HepG2 (cell line): ENCODE results near the gene SYNPR. TPM values are rescaled to one million over a fixed set of nuclear protein-coding genes. Genes with fewer than 3 reads are reported as not detected.

Experiments used
- ATAC-seq: fragments of 200-7000 bp; cut with Tn5 transposase; 3 replicates; pipeline ENCODE4 v1.9.1; 2020; ENCODE audit warnings: mild to moderate bottlenecking, moderate library complexity
- BruUV-seq: library from RNA; stranded (reverse); fragments of 400-500 nt; replicated peaks from 2 replicates; lab custom pipeline; 2021; lab: Mats Ljungman, UMichigan
- CTCF ChIA-PET: fragments of 300-600 bp; formaldehyde crosslinking; extraction: SDS; loops from one replicate; lab custom pipeline; 2021; ENCODE audit warnings: low total read pairs, inconsistent platforms, low intra/inter-chr PET ratio; lab: Yijun Ruan, JAX
- POLR2A ChIA-PET: fragments of 350-600 bp; sonication (Branson Sonifier 250); formaldehyde crosslinking; loops from one replicate; lab custom pipeline; 2020; ENCODE audit warnings: antibody characterized with exemption, inconsistent platforms; lab: Yijun Ruan, JAX
- DNase-seq: peaks from one replicate; pipeline ENCODE4 v3.0.0-alpha.2; 2015; ENCODE audit warnings: low spot score
- FAIRE-seq: peaks from 3 replicates; lab custom pipeline; 2011; peaks lifted over from hg19 to GRCh38; lab: Jason Lieb, UNC
- H2AFZ ChIP-seq: one replicate; pipeline ENCODE4 v1.6.1; 2011; ENCODE audit warnings: low read length, inconsistent platforms
- H3K27ac ChIP-seq: fragments of 300-600 bp; 3 replicates; pipeline ENCODE4 v1.8.0; 2011; ENCODE audit warnings: mixed run types, mild to moderate bottlenecking, mixed read lengths, low read length, inconsistent platforms; ENCODE audit not compliant: insufficient read depth; ENCODE audit errors: extremely low read length
- H3K27me3 ChIP-seq, 2 experiments: fragments of 200-600 bp in 1 of 2; 2 replicates in 1 of 2; 3 replicates in 1 of 2; pipeline versions ENCODE4 v1.6.0 to v1.8.0; 2011; ENCODE audit warnings: low read length in 2 of 2, mild to moderate bottlenecking in 2 of 2, moderate library complexity in 2 of 2, inconsistent platforms in 1 of 2; ENCODE audit not compliant: insufficient read depth in 2 of 2, control insufficient read depth in 1 of 2
- H3K36me3 ChIP-seq, 2 experiments: fragments of 200-600 bp in 1 of 2; replicated peaks in 1 of 2; 2 replicates in 1 of 2; 3 replicates in 1 of 2; pipeline versions ENCODE4 v1.5.1 to v1.8.0; 2011; ENCODE audit warnings: low read length in 2 of 2, inconsistent platforms in 1 of 2; ENCODE audit not compliant: insufficient read depth in 2 of 2, control insufficient read depth in 1 of 2
- H3K4me1 ChIP-seq: 2 replicates; pipeline ENCODE4 v1.5.1; 2012; ENCODE audit warnings: low read length, inconsistent platforms; ENCODE audit not compliant: insufficient read depth
- H3K4me2 ChIP-seq: 2 replicates; pipeline ENCODE4 v1.6.0; 2011; ENCODE audit warnings: low read depth, low read length, inconsistent platforms
- H3K4me3 ChIP-seq, 3 experiments: fragments of 200-600 bp in 1 of 3; sonication (generic), shearing (Covaris generic) in 1 of 3; replicated peaks in 1 of 3; 2 replicates each; pipeline ENCODE4 v1.5.1; 2011 to 2016; ENCODE audit warnings: low read length in 3 of 3, inconsistent platforms in 2 of 3, low read depth in 2 of 3, mild to moderate bottlenecking in 2 of 3, control low read depth in 1 of 3, mixed read lengths in 1 of 3; ENCODE audit not compliant: insufficient read depth in 1 of 3
- H3K79me2 ChIP-seq: one replicate; pipeline ENCODE4 v1.6.1; 2011; ENCODE audit warnings: low read length, inconsistent platforms; ENCODE audit not compliant: insufficient read depth
- H3K9ac ChIP-seq: 2 replicates; pipeline ENCODE4 v1.6.0; 2011; ENCODE audit warnings: mild to moderate bottlenecking, low read depth, low read length, inconsistent platforms; ENCODE audit not compliant: insufficient read depth
- H3K9me3 ChIP-seq: 2 replicates; pipeline ENCODE4 v1.5.1; 2012; ENCODE audit warnings: mild to moderate bottlenecking, low read length
- H4K20me1 ChIP-seq: 2 replicates; pipeline ENCODE4 v1.6.0; 2011; ENCODE audit warnings: inconsistent platforms, mild to moderate bottlenecking, low read length, moderate library complexity; ENCODE audit not compliant: insufficient read depth
- HCFC1 ChIP-seq: fragments of 150-350 bp; IDR thresholded peaks from 2 replicates; pipeline ENCODE4 v1.6.1; 2014; ENCODE audit warnings: low read depth, low read length
- MEF2D ChIP-seq: sonication (generic); formaldehyde crosslinking; IDR thresholded peaks from 2 replicates; pipeline ENCODE4 v1.5.1; 2020; ENCODE audit warnings: mild to moderate bottlenecking, missing genetic modification reagents
- NFYC ChIP-seq: IDR thresholded peaks from 2 replicates; pipeline ENCODE4 v1.6.1; 2016; ENCODE audit warnings: missing genetic modification reagents, missing compliant biosample characterization
- PHF5A ChIP-seq: IDR thresholded peaks from one replicate; pipeline ENCODE4 v1.6.1; 2018; ENCODE audit warnings: low read depth, missing genetic modification reagents; ENCODE audit not compliant: unreplicated experiment
- POLR2AphosphoS5 ChIP-seq: IDR thresholded peaks from 2 replicates; pipeline ENCODE4 v1.6.1; 2012; ENCODE audit warnings: low read depth, low read length
- SNAPC5 ChIP-seq: sonication (generic); formaldehyde crosslinking; IDR thresholded peaks from 2 replicates; pipeline ENCODE4 v1.8.1; 2023; ENCODE audit warnings: mild to moderate bottlenecking, missing genetic modification reagents, borderline replicate concordance
- ZNF224 ChIP-seq: sonication (generic); formaldehyde crosslinking; IDR thresholded peaks from 2 replicates; pipeline ENCODE4 v1.5.0; 2020; ENCODE audit warnings: mild to moderate bottlenecking, missing genetic modification reagents
- WGBS: methylation state at CpG from one replicate; pipeline ENCODE4 v1.1.6; 2017; ENCODE audit warnings: low lambda C conversion rate; 5-methylcytosine and 5-hydroxymethylcytosine counted together
- in situ Hi-C: cut with HindIII; loops from 2 replicates; pipeline ENCODE4 v1.10.0; 2017; ENCODE audit warnings: low pct_unique_long_range_greater_than_20kb; ENCODE audit not compliant: extremely low pct_ligation_motif_present
- intact Hi-C: fragments of 100-400 bp; cut with micrococcal nuclease; formaldehyde crosslinking; loops from one replicate; pipeline ENCODE4 v1.10.0; 2022; ENCODE audit not compliant: unreplicated experiment
- polyA plus RNA-seq, 8 experiments: library from polyadenylated mRNA; depleted of rRNA in 3 of 8; stranded (reverse) in 7 of 8; unstranded in 1 of 8; fragments of >200 nt; fragmentation: Illumina TruSeq in 4 of 8; extraction: Trizol in 4 of 8; gene quantifications; 2 replicates each; pipeline versions ENCODE4 v1.2.1 to v1.2.3, GENCODE V29; 2011 to 2016; ENCODE audit warnings: low read depth in 4 of 8, missing spikeins in 1 of 8, mixed read lengths in 1 of 8; ENCODE audit not compliant: insufficient read depth in 1 of 8
- total RNA-seq, 5 experiments: library from RNA; depleted of rRNA; stranded (reverse); fragments of >200 nt; fragmentation: Illumina TruSeq; extraction: Trizol; gene quantifications; 2 replicates each; pipeline ENCODE4 v1.2.3, GENCODE V29; 2016; ENCODE audit warnings: low read depth in 1 of 5
- TF ChIP-seq, protein P1 (sequence below): sonication (generic); formaldehyde crosslinking; IDR thresholded peaks from 2 replicates; pipeline ENCODE4 v1.4.0; 2020; ENCODE audit warnings: mild to moderate bottlenecking, missing genetic modification reagents
- TF ChIP-seq, protein P2 (sequence below): sonication (generic); formaldehyde crosslinking; conservative IDR thresholded peaks from 2 replicates; pipeline ENCODE4 v1.8.0; 2022; ENCODE audit warnings: mild to moderate bottlenecking, moderate library complexity, missing genetic modification reagents

The SYNPR gene
- total and polyA plus RNA-seq, 2 of the 13 experiments (the other 11 are each of a cell fraction or from before 2014, with no cell fraction given), result 0.04 TPM; not detected in 1

GRCh38 chr3:63624941-63625560 lies 346.9 kb downstream of the SYNPR start:
- intact Hi-C loops, result no loop called here
- Histone ChIP-seq H3K9me3 (no peaks in the 10 kb centered on the region), H3K36me3 (no peaks in the 10 kb centered on the region), H3K4me1 (no peaks in the 10 kb centered on the region), H3K4me3 (no peak overlapping the region), H3K27me3 (0 out of 5 replicates have a peak, but pooled peaks cover 0 to 2% of the 10 kb centered on the region in 2 experiments), H3K27ac (no peak overlapping the region), H4K20me1 (no peaks in the 10 kb centered on the region), H3K4me2 (no peak overlapping the region), H3K9ac (no peak overlapping the region), H3K79me2 (no peaks in the 10 kb centered on the region), H2AFZ (no peak overlapping the region)
- WGBS, result 13% methylated on average over 8 of the region's 8 CpGs
- no peak for TF ChIP-seq SNAPC5 (CRISPR knock-in tag)
- no peak for TF ChIP-seq ZNF224 (CRISPR knock-in tag)
- no peak for TF ChIP-seq PHF5A (CRISPR knock-in tag)
- no peak for TF ChIP-seq NFYC (CRISPR knock-in tag)
- FAIRE-seq (no peak), DNase-seq (no peak), ATAC-seq (no peak)
- ChIA-PET CTCF (no interaction called here), POLR2A (no interaction called here)
- BruUV-seq, result no TSS peak
- in situ Hi-C loops, result no loop called here

GRCh38 chr3:63631670-63632069 lies 353.6 kb downstream of the SYNPR start:
- Histone ChIP-seq H4K20me1 (no peaks in the 10 kb centered on the region), H3K9me3 (no peaks in the 10 kb centered on the region), H2AFZ (no peak overlapping the region), H3K27ac (no peak overlapping the region), H3K36me3 (no peaks in the 10 kb centered on the region), H3K4me1 (no peaks in the 10 kb centered on the region), H3K4me2 (no peak overlapping the region), H3K79me2 (no peaks in the 10 kb centered on the region), H3K27me3 (no peaks in the 10 kb centered on the region; a peak in 1 of 5 replicates), H3K4me3 (no peak overlapping the region), H3K9ac (no peak overlapping the region)
- CTCF ChIA-PET, result no interaction called here
- POLR2A ChIA-PET, result no interaction called here
- TF ChIP-seq MEF2D (CRISPR knock-in tag) (no peak), HCFC1 (no peak), POLR2AphosphoS5 (no peak)
- TF ChIP-seq, protein P1, sequence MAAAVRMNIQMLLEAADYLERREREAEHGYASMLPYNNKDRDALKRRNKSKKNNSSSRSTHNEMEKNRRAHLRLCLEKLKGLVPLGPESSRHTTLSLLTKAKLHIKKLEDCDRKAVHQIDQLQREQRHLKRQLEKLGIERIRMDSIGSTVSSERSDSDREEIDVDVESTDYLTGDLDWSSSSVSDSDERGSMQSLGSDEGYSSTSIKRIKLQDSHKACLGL, result no peak
- TF ChIP-seq, protein P2, sequence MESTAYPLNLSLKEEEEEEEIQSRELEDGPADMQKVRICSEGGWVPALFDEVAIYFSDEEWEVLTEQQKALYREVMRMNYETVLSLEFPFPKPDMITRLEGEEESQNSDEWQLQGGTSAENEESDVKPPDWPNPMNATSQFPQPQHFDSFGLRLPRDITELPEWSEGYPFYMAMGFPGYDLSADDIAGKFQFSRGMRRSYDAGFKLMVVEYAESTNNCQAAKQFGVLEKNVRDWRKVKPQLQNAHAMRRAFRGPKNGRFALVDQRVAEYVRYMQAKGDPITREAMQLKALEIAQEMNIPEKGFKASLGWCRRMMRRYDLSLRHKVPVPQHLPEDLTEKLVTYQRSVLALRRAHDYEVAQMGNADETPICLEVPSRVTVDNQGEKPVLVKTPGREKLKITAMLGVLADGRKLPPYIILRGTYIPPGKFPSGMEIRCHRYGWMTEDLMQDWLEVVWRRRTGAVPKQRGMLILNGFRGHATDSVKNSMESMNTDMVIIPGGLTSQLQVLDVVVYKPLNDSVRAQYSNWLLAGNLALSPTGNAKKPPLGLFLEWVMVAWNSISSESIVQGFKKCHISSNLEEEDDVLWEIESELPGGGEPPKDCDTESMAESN (CRISPR knock-in tag), result no peak
- FAIRE-seq, result no peak
- in situ Hi-C loops, result no loop called here
- DNase-seq, result no peak
- intact Hi-C loops, result no loop called here
- 7% methylated on average over 4 of the region's 4 CpGs for WGBS
- ATAC-seq, result no peak
- no TSS peak for BruUV-seq
